Testis (tissue), 3 donors: ENCODE results near the gene CACNA2D4. TPM values are rescaled to one million over a fixed set of nuclear protein-coding genes. Genes with fewer than 3 reads are reported as not detected.
A peak's percentile ranks its signal among the peaks of the same experiment; 100 is the strongest.

Source experiments
- DNase-seq: peaks from one replicate; pipeline ENCODE4 v3.0.0-alpha.2; 2019
- H3K27ac ChIP-seq, 2 donors: fragments of 200-600 bp; sonication (generic); one replicate each; pipeline ENCODE4 v1.5.1; 2019
- H3K27me3 ChIP-seq: fragments of 200-600 bp; sonication (generic); one replicate; pipeline ENCODE4 v1.5.1; 2019
- H3K36me3 ChIP-seq: fragments of 200-600 bp; sonication (generic); one replicate; pipeline ENCODE4 v1.5.1; 2017; ENCODE audit warnings: low read depth; ENCODE audit errors: missing control alignments
- H3K4me1 ChIP-seq: fragments of 200-600 bp; sonication (generic); one replicate; pipeline ENCODE4 v1.5.1; 2019
- H3K4me3 ChIP-seq, 2 donors: fragments of 200-600 bp; sonication (generic); one replicate each; pipeline ENCODE4 v1.5.1; 2017 to 2019
- H3K9me3 ChIP-seq: fragments of 200-600 bp; sonication (generic); one replicate; pipeline ENCODE4 v1.5.1; 2017
- POLR2A ChIP-seq: fragments of 450-650 bp; IDR thresholded peaks from one replicate; pipeline ENCODE4 v1.6.1; 2017; ENCODE audit warnings: antibody characterized with exemption, mild to moderate bottlenecking, moderate library complexity
- WGBS, 2 donors: methylation state at CpG; one replicate each; pipeline ENCODE4 v1.1.5; 2018; 5-methylcytosine and 5-hydroxymethylcytosine counted together
- intact Hi-C: fragments of 100-400 bp; cut with DNase I; formaldehyde crosslinking; loops from one replicate; pipeline ENCODE4 v1.15.1; 2023; ENCODE audit warnings: low total_unique reads
- polyA plus RNA-seq: library from polyadenylated mRNA; stranded (reverse); fragments of 350-450 nt; fragmentation: Illumina TruSeq; extraction: RNeasy Lipid Tissue Mini Kit (QIAGEN cat#74804); gene quantifications from one replicate; pipeline ENCODE4 v1.2.3, GENCODE V29; 2014; ENCODE audit warnings: low read depth, low replicate concordance; ENCODE audit not compliant: insufficient read depth
- total RNA-seq, 2 donors: library from RNA; depleted of rRNA; stranded (reverse); fragments of >200 nt; gene quantifications; one replicate each; pipeline ENCODE4 v1.2.3, GENCODE V29; 2016
- TF ChIP-seq, protein P1 (sequence below), 3 experiments: fragments of 450-650 bp in 2 of 3; fragments of 200-600 bp in 1 of 3; sonication (generic) in 1 of 3; IDR thresholded peaks; one replicate each; pipeline ENCODE4 v1.5.1; 2016 to 2019; ENCODE audit warnings: antibody characterized with exemption in 3 of 3, mild to moderate bottlenecking in 2 of 3, moderate library complexity in 1 of 3

The CACNA2D4 gene
- total and polyA plus RNA-seq, 3 donors from 2014 or later: 10.8 to 18.3 (median 15.8) TPM

GRCh38 chr12:1832801-1833595 is 85.5 kb downstream of the CACNA2D4 start:
- Histone ChIP-seq H3K9me3 (no peaks in the 10 kb centered on the region), H3K27ac (no peak overlapping the region), H3K4me3 (no peak overlapping the region), H3K4me1 (no peaks in the 10 kb centered on the region), H3K27me3 (no peaks in the 10 kb centered on the region), H3K36me3 (no peaks in the 10 kb centered on the region)
- TF ChIP-seq, protein P1, sequence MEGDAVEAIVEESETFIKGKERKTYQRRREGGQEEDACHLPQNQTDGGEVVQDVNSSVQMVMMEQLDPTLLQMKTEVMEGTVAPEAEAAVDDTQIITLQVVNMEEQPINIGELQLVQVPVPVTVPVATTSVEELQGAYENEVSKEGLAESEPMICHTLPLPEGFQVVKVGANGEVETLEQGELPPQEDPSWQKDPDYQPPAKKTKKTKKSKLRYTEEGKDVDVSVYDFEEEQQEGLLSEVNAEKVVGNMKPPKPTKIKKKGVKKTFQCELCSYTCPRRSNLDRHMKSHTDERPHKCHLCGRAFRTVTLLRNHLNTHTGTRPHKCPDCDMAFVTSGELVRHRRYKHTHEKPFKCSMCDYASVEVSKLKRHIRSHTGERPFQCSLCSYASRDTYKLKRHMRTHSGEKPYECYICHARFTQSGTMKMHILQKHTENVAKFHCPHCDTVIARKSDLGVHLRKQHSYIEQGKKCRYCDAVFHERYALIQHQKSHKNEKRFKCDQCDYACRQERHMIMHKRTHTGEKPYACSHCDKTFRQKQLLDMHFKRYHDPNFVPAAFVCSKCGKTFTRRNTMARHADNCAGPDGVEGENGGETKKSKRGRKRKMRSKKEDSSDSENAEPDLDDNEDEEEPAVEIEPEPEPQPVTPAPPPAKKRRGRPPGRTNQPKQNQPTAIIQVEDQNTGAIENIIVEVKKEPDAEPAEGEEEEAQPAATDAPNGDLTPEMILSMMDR (IDR thresholded peaks at IDR 0.05): no peak
- no peak for TF ChIP-seq POLR2A
- 80 to 81% methylated on average over 17 of the region's 17 CpGs for WGBS, 2 donors
- DNase-seq: no peak
- intact Hi-C loops: no loop called here

GRCh38 chr12:1830981-1831963 is 87.2 kb downstream of the CACNA2D4 start:
- Histone ChIP-seq H3K4me1 (no peaks in the 10 kb centered on the region), H3K27ac (no peak overlapping the region), H3K4me3 (no peak overlapping the region), H3K9me3 (no peaks in the 10 kb centered on the region), H3K27me3 (no peaks in the 10 kb centered on the region), H3K36me3 (no peaks in the 10 kb centered on the region)
- TF ChIP-seq POLR2A: no peak
- TF ChIP-seq, protein P1 (IDR thresholded peaks at IDR 0.05): no peak
- DNase-seq: peak; percentile 36
- 27 to 37% methylated on average over 26 to 34 of the region's 34 CpGs for WGBS, 2 donors
- intact Hi-C loops: no loop called here

DNA sequence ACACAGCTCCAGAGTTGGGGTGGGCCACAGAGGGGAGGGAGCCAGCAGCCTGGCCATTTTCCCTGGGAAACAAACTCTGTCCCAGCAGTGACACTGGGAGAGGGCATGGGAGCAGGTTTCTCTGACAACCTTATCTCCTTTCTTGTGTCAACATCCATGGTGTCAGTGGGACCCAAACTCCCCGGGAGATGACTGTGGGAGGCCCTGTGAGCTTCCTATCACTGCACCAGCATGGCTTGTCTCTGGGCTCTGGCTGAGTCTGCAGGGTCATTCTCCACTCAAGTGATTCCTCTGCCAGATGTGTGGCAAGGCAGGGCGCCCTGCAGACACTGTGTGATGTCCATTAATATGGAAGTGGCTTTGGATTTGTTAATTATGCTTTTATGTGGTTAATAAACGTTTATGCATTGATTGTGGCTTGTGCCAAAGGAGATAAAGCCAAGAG is 88.0 kb downstream of the CACNA2D4 start:
- no peak overlapping the region for H3K4me3 ChIP-seq
- WGBS, 2 donors: 39 to 42% methylated on average over 3 of the region's 3 CpGs
- no peaks in the 10 kb centered on the region for H3K27me3 ChIP-seq
- no peak for DNase-seq
- H3K36me3 ChIP-seq: no peaks in the 10 kb centered on the region
- H3K9me3 ChIP-seq: no peaks in the 10 kb centered on the region
- no peaks in the 10 kb centered on the region for H3K4me1 ChIP-seq
- intact Hi-C loops: no loop called here
- TF ChIP-seq, protein P1 (IDR thresholded peaks at IDR 0.05): no peak
- no peak for TF ChIP-seq POLR2A
- no peak overlapping the region for H3K27ac ChIP-seq

DNA sequence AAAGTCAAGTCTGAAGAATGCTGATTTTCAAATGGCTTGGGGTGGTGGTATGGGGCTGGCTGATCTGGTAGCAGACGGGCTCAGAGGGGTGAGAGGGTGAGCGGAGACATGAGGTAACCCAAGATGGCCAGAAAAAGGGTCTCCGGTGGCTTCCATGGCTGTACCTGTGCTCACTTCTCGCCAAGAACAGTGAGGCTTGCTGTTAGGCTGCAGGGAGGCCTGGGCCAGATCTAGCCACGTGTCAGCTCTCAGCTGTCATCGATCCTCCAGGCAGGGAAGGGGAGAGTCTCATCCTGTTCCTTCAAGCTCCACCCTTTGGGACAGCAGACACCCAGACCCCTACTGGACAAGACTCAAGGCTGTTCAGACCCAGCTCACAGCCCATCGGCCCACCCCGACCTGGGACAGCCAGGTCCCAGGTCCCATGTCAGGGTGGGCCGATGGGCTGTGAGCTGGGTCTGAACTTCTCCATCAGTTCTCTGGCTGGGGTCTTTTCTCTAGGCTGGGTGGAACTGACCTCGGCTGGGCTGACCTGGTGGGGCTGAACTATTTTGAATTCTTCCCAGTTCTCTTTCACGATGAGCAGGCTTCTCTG is 89.0 kb downstream of the CACNA2D4 start:
- Histone ChIP-seq H3K27me3 (no peaks in the 10 kb centered on the region), H3K4me1 (no peaks in the 10 kb centered on the region), H3K27ac (no peak overlapping the region), H3K4me3 (no peak overlapping the region), H3K36me3 (no peaks in the 10 kb centered on the region), H3K9me3 (no peaks in the 10 kb centered on the region)
- WGBS, 2 donors: 79 to 90% methylated on average over 10 to 11 of the region's 11 CpGs
- TF ChIP-seq, protein P1 (IDR thresholded peaks at IDR 0.05): no peak
- no peak for TF ChIP-seq POLR2A
- DNase-seq: no peak
- intact Hi-C loops: no loop called here
